GM19438 (cell line): ENCODE results near the gene RPL41.
"Not testable (repeated sequence)": the region's sequence is repeated elsewhere in the genome, so short reads cannot be mapped to it uniquely, and the experiment has no call there.

Source experiments
- ATAC-seq: cut with Tn5 transposase; IDR thresholded peaks from one replicate; pipeline ENCODE4 v1.9.1; 2021; ENCODE audit warnings: low read depth; ENCODE audit not compliant: unreplicated experiment

The RPL41 gene

GRCh38 chr12:56116267-56117081, at the start of gene RPL41:
RPL41 (plus strand) TSS chr12:56116633.
- peak; percentile 37 for ATAC-seq

- ATAC-seq: no peak
These were observed 44.8 kb upstream of the RPL41 start for GRCh38 chr12:56071648-56072047.

- no peak for ATAC-seq
These were observed 42.0 kb upstream of the RPL41 start for GRCh38 chr12:56074396-56074795.

GRCh38 chr12:56077966-56078365, 38.5 kb upstream of the RPL41 start:
- not testable (repeated sequence) for ATAC-seq

GRCh38 chr12:56078427-56078826, 38.0 kb upstream of the RPL41 start:
- no peak for ATAC-seq

- ATAC-seq: peak; percentile 62
These were observed 37.3 kb upstream of the RPL41 start for GRCh38 chr12:56078931-56079722.

- ATAC-seq: peak; percentile 35
These were observed 36.5 kb upstream of the RPL41 start, which contains the start of gene ERBB3 for GRCh38 chr12:56079723-56080555. ERBB3 (plus strand) TSS chr12:56080165; CDS start chr12:56080301, 136 bp downstream.

GRCh38 chr12:56080556-56081138, 35.8 kb upstream of the RPL41 start:
- no peak for ATAC-seq

GRCh38 chr12:56081393-56082347, 34.8 kb upstream of the RPL41 start:
- no peak for ATAC-seq

GRCh38 chr12:56082382-56082781, 34.1 kb upstream of the RPL41 start:
- no peak for ATAC-seq

GRCh38 chr12:56082967-56083366, 33.5 kb upstream of the RPL41 start:
- no peak for ATAC-seq

GRCh38 chr12:56084958-56085543, 31.4 kb upstream of the RPL41 start:
- no peak for ATAC-seq

GRCh38 chr12:56086096-56086495, 30.3 kb upstream of the RPL41 start:
- ATAC-seq: no peak

- no peak for ATAC-seq
These were observed 29.8 kb upstream of the RPL41 start for GRCh38 chr12:56086608-56087007.

GRCh38 chr12:56087220-56087619, 29.2 kb upstream of the RPL41 start:
- no peak for ATAC-seq

GRCh38 chr12:56097738-56098137, 18.7 kb upstream of the RPL41 start:
- no peak for ATAC-seq

- ATAC-seq: no peak
These were observed 17.8 kb upstream of the RPL41 start for GRCh38 chr12:56098592-56098991.

GRCh38 chr12:56099787-56100186, 16.6 kb upstream of the RPL41 start:
- ATAC-seq: no peak

GRCh38 chr12:56101045-56101444, 15.4 kb upstream of the RPL41 start:
- ATAC-seq: no peak
